Mesendoderm (in vitro differentiated cells): ENCODE results near the gene NVL.

ENCODE experiments used
- DNase-seq: peaks from one replicate; pipeline ENCODE4 v3.0.0; 2013
- H2AK5ac ChIP-seq: 2 replicates; pipeline ENCODE4 v1.6.1; 2013; ENCODE audit warnings: low read length, inconsistent platforms
- H2BK120ac ChIP-seq: 2 replicates; pipeline ENCODE4 v1.6.1; 2013; ENCODE audit warnings: low read depth, mild to moderate bottlenecking, low read length, moderate library complexity, mixed read lengths
- H2BK15ac ChIP-seq: replicated peaks from 2 replicates; pipeline ENCODE4 v1.6.1; 2013; ENCODE audit warnings: low read depth, mild to moderate bottlenecking, moderate library complexity
- H2BK5ac ChIP-seq: 2 replicates; pipeline ENCODE4 v1.6.1; 2013; ENCODE audit warnings: low read length, inconsistent platforms
- H3K18ac ChIP-seq: 2 replicates; pipeline ENCODE4 v1.6.1; 2013; ENCODE audit warnings: mild to moderate bottlenecking, low read length, mixed read lengths
- H3K23ac ChIP-seq: one replicate; pipeline ENCODE4 v1.6.1; 2013; ENCODE audit warnings: low read length
- H3K27ac ChIP-seq: 2 replicates; pipeline ENCODE4 v1.5.1; 2013; ENCODE audit warnings: low read depth, mild to moderate bottlenecking, inconsistent platforms, low read length, moderate library complexity
- H3K27me3 ChIP-seq: 2 replicates; pipeline ENCODE4 v1.6.1; 2013; ENCODE audit warnings: low read length, control low read depth, mild to moderate bottlenecking, inconsistent platforms; ENCODE audit not compliant: insufficient read depth, poor library complexity
- H3K36me3 ChIP-seq: 2 replicates; pipeline ENCODE4 v1.6.1; 2013; ENCODE audit warnings: low read length, inconsistent platforms; ENCODE audit not compliant: control insufficient read depth, insufficient read depth
- H3K4ac ChIP-seq: one replicate; pipeline ENCODE4 v1.6.1; 2013; ENCODE audit warnings: low read depth, mild to moderate bottlenecking, low read length, moderate library complexity
- H3K4me1 ChIP-seq: 2 replicates; pipeline ENCODE4 v1.6.1; 2013; ENCODE audit warnings: low read depth, low read length, inconsistent platforms; ENCODE audit not compliant: control insufficient read depth
- H3K4me2 ChIP-seq: 2 replicates; pipeline ENCODE4 v1.6.1; 2013; ENCODE audit warnings: low read length
- H3K4me3 ChIP-seq: 2 replicates; pipeline ENCODE4 v1.5.1; 2013; ENCODE audit warnings: mild to moderate bottlenecking, low read length
- H3K56ac ChIP-seq: one replicate; pipeline ENCODE4 v1.6.1; 2013; ENCODE audit warnings: low read length
- H3K79me1 ChIP-seq: 2 replicates; pipeline ENCODE4 v1.6.1; 2013; ENCODE audit warnings: low read length, inconsistent platforms
- H3K79me2 ChIP-seq: 2 replicates; pipeline ENCODE4 v1.6.1; 2013; ENCODE audit warnings: mild to moderate bottlenecking, low read length; ENCODE audit not compliant: control insufficient read depth, insufficient read depth
- H3K9ac ChIP-seq: 2 replicates; pipeline ENCODE4 v1.6.1; 2013; ENCODE audit warnings: low read length, inconsistent platforms
- H4K5ac ChIP-seq: one replicate; pipeline ENCODE4 v1.6.1; 2013; ENCODE audit warnings: low read length
- H4K8ac ChIP-seq: one replicate; pipeline ENCODE4 v1.6.1; 2013; ENCODE audit warnings: low read depth, mild to moderate bottlenecking, control low read depth, low read length, moderate library complexity
- WGBS: extraction: QIAGEN DNeasy Blood & Tissue Kit; methylation state at CpG from one replicate; pipeline ENCODE4 v1.1.7; 2013; ENCODE audit warnings: low lambda C conversion rate, missing lambda C conversion rate; ENCODE audit not compliant: insufficient coverage; ENCODE audit errors: extremely low coverage; 5-methylcytosine and 5-hydroxymethylcytosine counted together

Gene NVL

DNA sequence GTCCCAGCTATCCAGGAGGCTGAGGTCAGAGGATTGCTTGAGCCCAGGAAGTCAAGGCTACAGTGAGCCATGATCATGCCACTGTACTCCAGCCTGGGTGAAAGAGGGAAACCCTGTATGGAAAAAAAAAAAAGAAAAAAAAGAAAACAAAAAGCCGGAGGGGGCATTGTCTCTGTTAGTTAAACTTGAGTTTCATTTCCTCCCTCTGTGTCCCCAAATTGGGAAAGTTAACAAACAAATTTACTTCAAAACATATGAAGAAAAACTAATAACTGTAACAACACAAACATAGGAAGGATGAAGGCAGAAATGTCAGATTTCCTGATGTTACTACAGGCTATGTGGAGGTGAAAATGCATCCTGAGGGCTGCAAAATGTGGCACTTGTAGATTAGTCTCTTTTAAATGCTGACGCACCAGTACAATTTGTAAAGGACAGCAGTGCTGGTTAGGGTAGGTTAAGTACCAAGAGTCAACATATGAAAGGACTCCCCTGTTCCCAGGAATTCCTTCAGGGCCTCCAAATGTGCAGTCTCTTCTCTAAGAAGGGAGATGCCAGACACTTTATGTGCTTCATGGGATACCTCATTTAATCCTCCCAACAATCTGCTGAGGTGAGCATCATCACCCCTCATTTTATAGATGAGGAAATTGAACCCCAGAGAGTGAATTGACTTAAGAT lies 94.0 kb downstream of the NVL start:
- H2BK120ac ChIP-seq = no peak overlapping the region
- H3K4me3 ChIP-seq = no peak overlapping the region
- H3K56ac ChIP-seq = no peak overlapping the region
- H3K27me3 ChIP-seq = no peaks in the 10 kb centered on the region
- WGBS = no CpG with 5 or more reads among the region's 2 CpGs
- no peak overlapping the region for H3K9ac ChIP-seq
- H2AK5ac ChIP-seq = no peak overlapping the region
- no peaks in the 10 kb centered on the region for H3K36me3 ChIP-seq
- DNase-seq = no peak
- no peaks in the 10 kb centered on the region for H3K4me1 ChIP-seq
- H3K27ac ChIP-seq = no peak overlapping the region
- H4K8ac ChIP-seq = no peak overlapping the region
- H3K79me1 ChIP-seq = no peaks in the 10 kb centered on the region
- H3K23ac ChIP-seq = no peak overlapping the region
- H2BK5ac ChIP-seq = no peak overlapping the region
- H2BK15ac ChIP-seq = no peak overlapping the region
- no peak overlapping the region for H3K18ac ChIP-seq
- no peak overlapping the region for H3K4me2 ChIP-seq
- H4K5ac ChIP-seq = no peak overlapping the region
- H3K4ac ChIP-seq = no peak overlapping the region
- H3K79me2 ChIP-seq = no peaks in the 10 kb centered on the region

DNA sequence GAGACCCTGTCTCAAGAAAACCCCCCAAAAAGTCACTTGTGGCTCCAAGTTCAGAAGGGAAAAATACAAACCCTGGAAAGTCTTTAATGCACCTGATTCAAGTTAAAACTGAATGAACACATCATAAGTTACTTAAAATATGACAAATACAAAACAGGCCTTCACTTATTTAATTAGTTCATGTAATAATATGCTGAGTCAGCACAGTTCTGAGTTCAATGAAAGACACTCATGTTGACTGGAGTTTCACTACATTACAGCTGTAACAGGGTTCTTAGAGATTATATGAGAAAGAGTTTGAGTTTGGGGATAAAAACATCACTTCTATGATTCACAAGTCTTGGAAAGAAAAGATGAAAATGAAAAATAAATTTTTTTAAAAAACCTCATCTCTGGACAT lies 96.0 kb downstream of the NVL start:
- no peaks in the 10 kb centered on the region for H3K36me3 ChIP-seq
- no peak overlapping the region for H3K9ac ChIP-seq
- no peak overlapping the region for H3K56ac ChIP-seq
- H3K4ac ChIP-seq = no peak overlapping the region
- no peak overlapping the region for H3K27ac ChIP-seq
- no peak overlapping the region for H3K23ac ChIP-seq
- H2BK5ac ChIP-seq = no peak overlapping the region
- no peaks in the 10 kb centered on the region for H3K79me1 ChIP-seq
- H3K4me2 ChIP-seq = no peak overlapping the region
- H4K5ac ChIP-seq = no peak overlapping the region
- no peak overlapping the region for H4K8ac ChIP-seq
- no peak overlapping the region for H2BK15ac ChIP-seq
- no peak for DNase-seq
- H3K79me2 ChIP-seq = no peaks in the 10 kb centered on the region
- H3K4me1 ChIP-seq = no peaks in the 10 kb centered on the region
- no peak overlapping the region for H3K4me3 ChIP-seq
- no peaks in the 10 kb centered on the region for H3K27me3 ChIP-seq
- no peak overlapping the region for H3K18ac ChIP-seq
- no peak overlapping the region for H2BK120ac ChIP-seq
- no peak overlapping the region for H2AK5ac ChIP-seq

DNA sequence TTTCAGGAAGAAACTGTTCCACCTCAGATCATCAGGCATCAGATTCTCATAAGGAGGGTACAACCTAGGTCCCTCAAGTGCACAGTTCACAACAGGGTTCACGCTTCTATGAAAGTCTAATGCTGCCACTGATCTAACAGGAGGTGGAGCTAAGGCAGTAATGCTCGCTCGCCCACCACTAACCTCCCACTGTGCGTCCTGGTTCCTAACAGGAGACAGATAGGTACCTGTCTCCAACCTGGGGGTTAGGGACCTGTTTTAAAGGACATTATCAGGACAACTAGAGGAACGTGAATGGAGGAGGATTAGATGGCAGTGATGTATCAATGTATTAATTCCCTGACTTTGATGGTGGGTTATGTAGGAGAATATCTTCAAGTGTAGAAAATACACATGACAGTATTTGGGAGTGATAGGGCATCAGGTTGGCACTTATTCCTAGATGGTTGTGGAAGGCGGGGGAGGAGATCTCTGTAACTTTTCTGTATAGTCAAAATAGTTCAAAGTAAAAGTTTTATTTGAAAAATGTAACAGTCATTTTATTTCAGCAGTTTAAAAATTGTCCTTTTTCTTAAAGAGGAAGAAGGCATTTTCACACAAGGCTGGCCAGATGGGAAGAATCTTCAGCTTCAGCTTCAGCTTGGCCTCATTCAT lies 103.0 kb downstream of the NVL start:
- Histone ChIP-seq H3K27ac (no peak overlapping the region), H2BK5ac (no peak overlapping the region), H3K4ac (no peak overlapping the region), H2BK120ac (no peak overlapping the region), H3K79me1 (no peaks in the 10 kb centered on the region), H3K23ac (no peak overlapping the region), H2BK15ac (no peak overlapping the region), H3K4me1 (no peaks in the 10 kb centered on the region), H3K4me3 (no peak overlapping the region), H3K56ac (no peak overlapping the region), H3K27me3 (no peaks in the 10 kb centered on the region), H4K8ac (no peak overlapping the region), H3K9ac (no peak overlapping the region), H3K4me2 (no peak overlapping the region), H4K5ac (no peak overlapping the region), H2AK5ac (no peak overlapping the region), H3K79me2 (no peaks in the 10 kb centered on the region), H3K36me3 (no peaks in the 10 kb centered on the region), H3K18ac (no peak overlapping the region)
- no CpG with 5 or more reads among the region's 6 CpGs for WGBS
- no peak for DNase-seq

DNA sequence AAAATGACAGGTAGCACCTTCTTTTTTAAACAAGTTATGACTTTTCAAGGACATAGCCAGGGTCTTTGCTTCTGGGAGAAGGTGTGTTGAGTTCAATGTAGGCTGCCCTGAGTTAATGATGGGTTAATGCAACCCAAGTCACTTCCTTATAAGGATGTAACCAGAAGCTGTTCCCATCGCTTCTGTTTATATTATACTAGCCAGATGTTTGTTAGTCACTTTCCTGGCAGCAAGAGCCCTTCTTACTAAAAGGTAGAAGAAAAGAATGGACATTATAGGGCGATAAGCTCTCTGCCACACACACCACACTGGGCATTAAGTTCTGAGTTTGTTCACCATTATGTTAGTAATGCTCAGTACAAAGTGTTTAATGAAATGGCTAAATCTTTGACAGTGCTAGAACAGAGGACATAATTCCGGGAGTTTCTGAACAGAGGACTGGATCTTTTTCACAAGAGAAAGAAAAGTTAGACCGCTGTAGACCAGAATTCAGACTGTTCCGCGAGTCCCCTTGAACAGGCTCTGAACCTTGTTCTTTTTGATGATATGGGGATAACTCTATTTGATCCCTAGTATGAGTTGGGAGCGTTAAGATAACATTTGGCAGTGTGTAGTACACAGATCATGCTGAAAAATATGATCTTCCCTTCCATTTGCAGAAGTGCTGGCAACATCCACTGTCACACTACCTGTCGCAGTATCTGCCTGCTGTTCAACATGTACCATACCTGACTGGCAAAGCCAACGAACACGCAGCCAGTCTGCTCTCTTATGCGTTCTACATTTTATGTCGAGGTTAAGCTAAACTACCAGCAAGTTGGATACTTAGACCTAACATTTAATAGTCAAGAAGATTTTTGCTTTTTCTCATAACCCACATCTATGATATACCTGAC lies 105.9 kb downstream of the NVL start:
- Histone ChIP-seq H2BK120ac (no peak overlapping the region), H3K4me3 (no peak overlapping the region), H3K4me2 (no peak overlapping the region), H4K8ac (no peak overlapping the region), H3K4me1 (no peaks in the 10 kb centered on the region), H3K4ac (no peak overlapping the region), H3K56ac (no peak overlapping the region), H2BK15ac (no peak overlapping the region), H3K79me2 (no peaks in the 10 kb centered on the region), H3K36me3 (no peaks in the 10 kb centered on the region), H3K23ac (no peak overlapping the region), H3K18ac (no peak overlapping the region), H3K27ac (no peak overlapping the region), H3K9ac (no peak overlapping the region), H2BK5ac (no peak overlapping the region), H3K27me3 (no peaks in the 10 kb centered on the region), H2AK5ac (no peak overlapping the region), H3K79me1 (no peaks in the 10 kb centered on the region), H4K5ac (no peak overlapping the region)
- DNase-seq = no peak
- no CpG with 5 or more reads among the region's 12 CpGs for WGBS

DNA sequence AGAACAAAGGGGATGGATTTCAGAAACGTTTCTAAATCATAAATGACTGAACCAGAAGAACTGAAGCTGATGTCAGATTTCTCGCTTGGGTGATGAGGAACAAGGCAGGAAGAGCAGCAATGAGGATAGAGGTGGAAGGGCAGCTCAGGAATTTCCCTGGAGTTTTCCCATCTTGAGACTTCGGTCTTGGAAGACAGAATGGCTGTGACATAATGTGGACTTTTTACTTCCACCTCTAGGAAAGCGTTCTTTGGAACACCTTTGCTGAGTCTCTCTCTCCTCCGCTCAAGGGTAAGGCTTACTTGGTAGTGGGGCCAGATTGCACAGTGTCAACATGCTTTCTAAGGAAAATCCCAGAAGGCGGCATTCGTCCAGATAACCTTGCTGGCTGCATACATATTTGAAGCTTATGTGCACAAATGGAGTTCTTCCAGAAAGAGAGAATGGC lies 110.3 kb downstream of the NVL start:
- no peaks in the 10 kb centered on the region for H3K27me3 ChIP-seq
- no peak overlapping the region for H3K4ac ChIP-seq
- H3K56ac ChIP-seq = no peak overlapping the region
- no peak overlapping the region for H2BK120ac ChIP-seq
- H3K9ac ChIP-seq = no peak overlapping the region
- H3K18ac ChIP-seq = no peak overlapping the region
- no peak for DNase-seq
- no peak overlapping the region for H3K23ac ChIP-seq
- no peak overlapping the region for H3K27ac ChIP-seq
- no peaks in the 10 kb centered on the region for H3K79me2 ChIP-seq
- H3K79me1 ChIP-seq = no peaks in the 10 kb centered on the region
- no peak overlapping the region for H4K5ac ChIP-seq
- no peak overlapping the region for H2BK5ac ChIP-seq
- no peaks in the 10 kb centered on the region for H3K36me3 ChIP-seq
- H3K4me3 ChIP-seq = no peak overlapping the region
- no peak overlapping the region for H4K8ac ChIP-seq
- no CpG with 5 or more reads among the region's 7 CpGs for WGBS
- H2AK5ac ChIP-seq = no peak overlapping the region
- H2BK15ac ChIP-seq = no peak overlapping the region
- no peaks in the 10 kb centered on the region for H3K4me1 ChIP-seq
- no peak overlapping the region for H3K4me2 ChIP-seq
